SU-DHL-6 (cell line): ENCODE results near the gene KDM5D.

Experiments used
- H2AFZ ChIP-seq: fragments of 200-600 bp; sonication (generic); 2 replicates; pipeline ENCODE4 v1.6.1; 2014; ENCODE audit warnings: low read depth, mild to moderate bottlenecking, moderate library complexity, mixed read lengths, antibody characterized with exemption, low read length; ENCODE audit not compliant: severe bottlenecking
- H3F3A ChIP-seq: fragments of 200-600 bp; shearing (Covaris generic); 2 replicates; pipeline ENCODE4 v1.6.0; 2016; ENCODE audit warnings: antibody characterized with exemption, mild to moderate bottlenecking; ENCODE audit not compliant: insufficient read depth
- H3K27ac ChIP-seq: fragments of 200-600 bp; sonication (generic); 2 replicates; pipeline ENCODE4 v1.5.1; 2016; ENCODE audit warnings: low read depth, mild to moderate bottlenecking, low read length, moderate library complexity, mixed read lengths
- H3K27me3 ChIP-seq: fragments of 200-600 bp; sonication (generic), shearing (Covaris generic); 2 replicates; pipeline ENCODE4 v1.6.0; 2014; ENCODE audit warnings: mild to moderate bottlenecking, low read length
- H3K36me3 ChIP-seq: fragments of 200-600 bp; sonication (generic); 2 replicates; pipeline ENCODE4 v1.6.1; 2014; ENCODE audit warnings: mild to moderate bottlenecking, low read length, mixed read lengths
- H3K4me2 ChIP-seq: fragments of 300-600, 200-600 bp; shearing (Covaris generic), sonication (generic); 2 replicates; pipeline ENCODE4 v1.6.0; 2014; ENCODE audit warnings: low read length, low read depth, mild to moderate bottlenecking; ENCODE audit not compliant: poor library complexity, severe bottlenecking
- H3K4me3 ChIP-seq: fragments of 200-600 bp; sonication (generic); 2 replicates; pipeline ENCODE4 v1.5.1; 2014; ENCODE audit warnings: antibody characterized with exemption, low read length, mild to moderate bottlenecking, mixed read lengths; ENCODE audit not compliant: insufficient read depth, poor library complexity, severe bottlenecking
- H3K79me2 ChIP-seq: fragments of 200-600 bp; sonication (generic); 2 replicates; pipeline ENCODE4 v1.6.1; 2014; ENCODE audit warnings: mild to moderate bottlenecking, low read length, moderate library complexity; ENCODE audit not compliant: insufficient read depth
- H3K9ac ChIP-seq: fragments of 200-600 bp; sonication (generic); 2 replicates; pipeline ENCODE4 v1.7.0; 2014; ENCODE audit warnings: mild to moderate bottlenecking, low read length
- H3K9me2 ChIP-seq: fragments of 200-600 bp; sonication (generic); replicated peaks from 2 replicates; pipeline ENCODE4 v1.6.1; 2014; ENCODE audit warnings: low read length; ENCODE audit not compliant: insufficient read depth
- H3K9me3 ChIP-seq: fragments of 200-600 bp; sonication (generic); 2 replicates; pipeline ENCODE4 v1.6.1; 2014; ENCODE audit warnings: low read length, mixed read lengths; ENCODE audit not compliant: insufficient read depth
- H4K20me1 ChIP-seq: fragments of 200-600 bp; sonication (generic); 2 replicates; pipeline ENCODE4 v1.6.1; 2014; ENCODE audit warnings: low read depth, mild to moderate bottlenecking, antibody characterized with exemption, low read length, moderate library complexity, mixed read lengths
- EZH2phosphoT487 ChIP-seq: fragments of 200-600 bp; sonication (generic), shearing (Covaris generic); conservative IDR thresholded peaks from 2 replicates; pipeline ENCODE4 v1.6.1; 2018; ENCODE audit warnings: mild to moderate bottlenecking, antibody characterized with exemption, low read length, moderate library complexity, mixed read lengths
- TF ChIP-seq, protein P1 (sequence below): fragments of 200-600 bp; sonication (generic); IDR thresholded peaks from one replicate; pipeline ENCODE4 v1.5.1; 2017; ENCODE audit warnings: antibody characterized with exemption, mild to moderate bottlenecking, low read length, moderate library complexity; ENCODE audit not compliant: insufficient read depth, poor library complexity, severe bottlenecking

Gene KDM5D

GRCh38 chrY:19744381-19745378 is at the start of gene KDM5D:
TSS of gene KDM5D (minus strand) at chrY:19744726. CDS start at chrY:19744534, 192 bp downstream.
- H3F3A ChIP-seq, result no peaks in the 10 kb centered on the region
- H3K27ac ChIP-seq, result no peak within 1 kb of the TSS
- no peaks in the 10 kb centered on the region for H3K27me3 ChIP-seq
- H3K4me2 ChIP-seq, result no peak within 1 kb of the TSS
- H3K36me3 ChIP-seq, result no peaks in the 10 kb centered on the region
- no peaks in the 10 kb centered on the region for H4K20me1 ChIP-seq
- no peaks in the 10 kb centered on the region for H3K9me2 ChIP-seq
- no peaks in the 10 kb centered on the region for H3K79me2 ChIP-seq
- TF ChIP-seq, protein P1, sequence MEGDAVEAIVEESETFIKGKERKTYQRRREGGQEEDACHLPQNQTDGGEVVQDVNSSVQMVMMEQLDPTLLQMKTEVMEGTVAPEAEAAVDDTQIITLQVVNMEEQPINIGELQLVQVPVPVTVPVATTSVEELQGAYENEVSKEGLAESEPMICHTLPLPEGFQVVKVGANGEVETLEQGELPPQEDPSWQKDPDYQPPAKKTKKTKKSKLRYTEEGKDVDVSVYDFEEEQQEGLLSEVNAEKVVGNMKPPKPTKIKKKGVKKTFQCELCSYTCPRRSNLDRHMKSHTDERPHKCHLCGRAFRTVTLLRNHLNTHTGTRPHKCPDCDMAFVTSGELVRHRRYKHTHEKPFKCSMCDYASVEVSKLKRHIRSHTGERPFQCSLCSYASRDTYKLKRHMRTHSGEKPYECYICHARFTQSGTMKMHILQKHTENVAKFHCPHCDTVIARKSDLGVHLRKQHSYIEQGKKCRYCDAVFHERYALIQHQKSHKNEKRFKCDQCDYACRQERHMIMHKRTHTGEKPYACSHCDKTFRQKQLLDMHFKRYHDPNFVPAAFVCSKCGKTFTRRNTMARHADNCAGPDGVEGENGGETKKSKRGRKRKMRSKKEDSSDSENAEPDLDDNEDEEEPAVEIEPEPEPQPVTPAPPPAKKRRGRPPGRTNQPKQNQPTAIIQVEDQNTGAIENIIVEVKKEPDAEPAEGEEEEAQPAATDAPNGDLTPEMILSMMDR, result no peak
- no peak for TF ChIP-seq EZH2phosphoT487
- H3K4me3 ChIP-seq, result no peak within 1 kb of the TSS
- H3K9me3 ChIP-seq, result no peaks in the 10 kb centered on the region
- no peak within 1 kb of the TSS for H3K9ac ChIP-seq
- no peak within 1 kb of the TSS for H2AFZ ChIP-seq

- H3K79me2 ChIP-seq, result no peaks in the 10 kb centered on the region
- H2AFZ ChIP-seq, result no peak overlapping the region
- no peak for TF ChIP-seq EZH2phosphoT487
- H3K9me2 ChIP-seq, result no peaks in the 10 kb centered on the region
- H3K27ac ChIP-seq, result no peak overlapping the region
- no peak overlapping the region for H3K9ac ChIP-seq
- H3K4me2 ChIP-seq, result no peak overlapping the region
- H3K4me3 ChIP-seq, result no peak overlapping the region
- H3K36me3 ChIP-seq, result no peaks in the 10 kb centered on the region
- H4K20me1 ChIP-seq, result no peaks in the 10 kb centered on the region
- H3K9me3 ChIP-seq, result no peaks in the 10 kb centered on the region
- no peaks in the 10 kb centered on the region for H3K27me3 ChIP-seq
- H3F3A ChIP-seq, result no peaks in the 10 kb centered on the region
These were observed 23.8 kb upstream of the KDM5D start for GRCh38 chrY:19768375-19768774.

DNA sequence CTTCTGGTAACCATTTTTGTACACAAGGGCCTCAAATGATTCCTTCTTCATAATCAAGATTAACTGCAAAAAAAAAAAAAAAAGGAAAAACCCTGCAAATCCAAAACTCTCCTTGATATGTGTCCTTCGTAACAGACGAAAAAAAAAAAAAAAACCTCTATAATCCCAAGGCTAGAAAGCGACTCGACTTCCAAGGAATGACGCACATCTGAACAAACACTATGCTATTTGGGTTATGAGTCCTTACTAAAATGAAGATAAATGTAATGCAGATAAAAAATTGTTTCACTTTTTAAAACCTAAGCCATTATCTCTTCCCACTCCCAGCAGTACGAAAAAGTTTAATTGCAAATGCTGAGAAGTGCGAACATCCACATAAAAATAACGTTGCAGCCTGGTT is 1.2 kb downstream of the KDM5D start:
- Histone ChIP-seq H3K79me2 (no peaks in the 10 kb centered on the region), H3F3A (no peaks in the 10 kb centered on the region), H4K20me1 (no peaks in the 10 kb centered on the region), H2AFZ (no peak overlapping the region), H3K9me2 (no peaks in the 10 kb centered on the region), H3K36me3 (no peaks in the 10 kb centered on the region), H3K27me3 (no peaks in the 10 kb centered on the region), H3K27ac (no peak overlapping the region), H3K9ac (no peak overlapping the region), H3K9me3 (no peaks in the 10 kb centered on the region), H3K4me3 (no peak overlapping the region), H3K4me2 (no peak overlapping the region)
- TF ChIP-seq, protein P1, result no peak

DNA sequence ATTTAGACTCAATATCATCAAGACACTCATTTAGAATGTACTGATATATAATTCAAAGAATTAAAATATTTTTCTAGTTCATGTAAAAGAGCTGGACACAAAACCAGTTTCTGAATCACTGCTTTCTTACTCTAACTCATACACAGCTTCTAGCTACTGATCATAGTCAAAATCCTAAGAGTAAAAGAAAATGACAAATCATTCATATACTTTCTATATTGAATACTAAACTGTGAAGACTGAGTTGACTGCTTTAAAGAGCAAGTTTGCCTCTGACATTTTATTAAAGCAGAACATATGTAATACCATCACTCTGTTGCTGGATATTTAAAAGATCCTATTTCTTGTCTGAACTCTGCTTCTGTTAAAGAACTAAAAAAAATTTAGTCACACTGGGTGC is 2.4 kb downstream of the KDM5D start:
- no peak overlapping the region for H3K4me2 ChIP-seq
- H3K9ac ChIP-seq, result no peak overlapping the region
- H3K27ac ChIP-seq, result no peak overlapping the region
- no peak overlapping the region for H3K4me3 ChIP-seq
- H3K27me3 ChIP-seq, result no peaks in the 10 kb centered on the region
- no peaks in the 10 kb centered on the region for H3K9me2 ChIP-seq
- H3K9me3 ChIP-seq, result no peaks in the 10 kb centered on the region
- H2AFZ ChIP-seq, result no peak overlapping the region
- no peak for TF ChIP-seq EZH2phosphoT487
- TF ChIP-seq, protein P1, result no peak
- no peaks in the 10 kb centered on the region for H3K36me3 ChIP-seq
- H4K20me1 ChIP-seq, result no peaks in the 10 kb centered on the region
- H3F3A ChIP-seq, result no peaks in the 10 kb centered on the region
- no peaks in the 10 kb centered on the region for H3K79me2 ChIP-seq
